Left ventricle myocardium superior (tissue), 1 donor: ENCODE measurements around the gene AHNAK. TPM values are rescaled to one million over a fixed set of nuclear protein-coding genes. Genes with fewer than 3 reads are reported as not detected.
"Not testable (repeated sequence)": the region's sequence is repeated elsewhere in the genome, so short reads cannot be mapped to it uniquely, and the experiment has no call there.

Source experiments
- ATAC-seq: fragments of 200-7000 bp; cut with Tn5 transposase; one replicate; pipeline ENCODE4 v1.9.1; 2020; ENCODE audit warnings: mild to moderate bottlenecking, moderate library complexity
- DNase-seq: peaks from one replicate; pipeline ENCODE4 v3.0.0-alpha.2; 2020
- intact Hi-C: fragments of 100-400 bp; cut with micrococcal nuclease; formaldehyde crosslinking; loops from one replicate; pipeline ENCODE4 v1.11.0; 2022
- total RNA-seq: library from RNA; stranded (reverse); fragmentation: NEBNext Ultra II Directional; extraction: Animal tissue kit (Norgen Biotek cat#: 25700); gene quantifications from one replicate; pipeline ENCODE4 v1.2.1, GENCODE V29; 2021
- donor health status: DM: no; HTN: yes; CAD: no; lungs with severe emphysema.

AHNAK gene
- total RNA-seq, 1 donor from 2014 or later: 354 TPM

DNA sequence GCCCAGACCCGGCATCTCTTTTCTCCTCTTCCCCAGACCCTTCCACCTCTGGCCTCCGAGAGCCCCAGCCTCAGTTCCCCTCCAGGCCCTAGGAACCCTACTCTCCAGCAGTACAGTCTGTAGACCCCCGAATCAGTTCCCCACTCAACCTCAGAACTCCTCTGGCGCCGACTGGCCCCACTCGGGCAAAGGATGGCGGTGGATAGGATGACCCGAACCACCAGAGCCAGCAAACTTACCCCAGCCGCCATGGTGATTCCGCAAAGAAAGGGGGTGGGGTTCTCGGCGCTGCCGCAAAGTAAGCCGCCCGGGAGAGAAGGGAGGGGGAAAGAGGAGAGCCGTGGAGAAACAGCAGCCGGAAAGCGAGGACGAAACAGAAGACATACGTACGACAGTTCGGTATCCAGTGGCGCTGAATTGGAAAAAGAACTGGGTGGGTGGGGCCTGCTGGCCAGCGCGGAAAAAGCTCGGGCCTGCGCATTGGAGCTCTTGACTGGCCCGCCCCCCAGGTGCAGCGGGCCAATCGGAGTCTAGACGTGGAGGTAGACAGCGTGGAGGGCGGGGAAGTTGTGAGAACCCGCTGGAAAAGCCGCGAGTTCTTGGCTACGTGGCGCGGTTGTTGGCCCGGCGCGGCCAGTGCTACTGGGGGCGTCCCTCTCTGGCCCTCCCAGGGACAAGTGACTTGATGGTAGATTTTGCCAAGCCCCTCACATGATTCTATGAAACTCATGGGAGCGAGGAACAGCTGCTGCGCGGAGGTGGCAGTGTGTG is 27.2 kb upstream of the AHNAK start, which contains the start of gene EEF1G:
Gene EEF1G (minus strand): TSS at position 300 of the 771 bp plus-strand sequence. CDS start 49 bp downstream, at position 251.
- ATAC-seq: peak; percentile 96
- intact Hi-C loops: no loop called here

DNA sequence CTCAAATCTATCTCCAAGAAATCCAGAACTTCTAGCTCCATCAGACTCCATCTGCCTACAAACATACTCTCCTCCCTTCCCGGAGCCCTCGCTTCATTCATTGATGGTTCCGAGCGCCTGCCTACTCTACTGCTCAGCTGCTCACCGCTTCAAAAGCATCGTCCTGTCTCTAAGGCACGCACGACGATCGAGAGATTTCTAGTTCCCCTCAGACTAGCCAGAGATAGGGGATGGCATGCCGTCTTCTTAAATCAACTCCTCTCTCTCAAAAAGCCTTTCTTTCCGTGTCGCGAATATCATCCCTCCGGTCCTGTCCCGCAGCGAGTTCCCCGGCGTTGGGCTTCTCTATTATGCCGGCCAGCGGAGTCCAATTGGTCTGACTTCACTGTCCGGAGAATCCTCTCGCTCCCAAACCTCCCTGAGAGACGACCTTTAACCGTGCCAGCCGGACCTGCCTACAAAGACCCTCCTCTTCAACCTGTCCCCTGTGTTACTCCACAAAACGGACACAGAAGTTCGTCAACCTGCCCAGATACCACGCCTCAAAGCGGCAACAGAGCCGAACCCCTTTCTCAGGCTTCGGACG is 26.5 kb upstream of the AHNAK start:
- ATAC-seq: peak; percentile 1
- no peak for DNase-seq
- intact Hi-C loops: no loop called here

More for the DNA sequence above, 27.2 kb upstream of the AHNAK start, which contains the start of gene EEF1G:
- peak; percentile 98 for DNase-seq

DNA sequence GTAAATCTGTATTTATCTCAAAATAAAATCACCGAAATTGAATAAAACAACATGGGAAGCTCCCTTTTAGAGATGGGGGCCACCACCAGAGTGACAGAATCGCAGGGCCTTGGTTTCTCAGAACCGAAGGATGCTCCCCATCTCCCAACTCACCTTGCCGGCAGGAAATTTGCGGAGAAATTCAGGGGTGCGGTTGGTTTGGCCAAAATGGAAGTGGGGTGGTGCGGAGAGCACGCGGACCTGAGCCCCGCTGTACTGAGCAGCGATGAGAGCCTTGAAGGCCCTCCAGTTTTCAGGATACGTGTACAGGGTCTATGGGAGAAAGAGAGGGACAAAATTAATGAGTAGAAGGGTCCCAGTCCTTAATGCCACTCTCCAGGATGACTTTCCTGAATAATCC is 25.8 kb upstream of the AHNAK start:
- DNase-seq: no peak
- intact Hi-C loops: no loop called here

DNA sequence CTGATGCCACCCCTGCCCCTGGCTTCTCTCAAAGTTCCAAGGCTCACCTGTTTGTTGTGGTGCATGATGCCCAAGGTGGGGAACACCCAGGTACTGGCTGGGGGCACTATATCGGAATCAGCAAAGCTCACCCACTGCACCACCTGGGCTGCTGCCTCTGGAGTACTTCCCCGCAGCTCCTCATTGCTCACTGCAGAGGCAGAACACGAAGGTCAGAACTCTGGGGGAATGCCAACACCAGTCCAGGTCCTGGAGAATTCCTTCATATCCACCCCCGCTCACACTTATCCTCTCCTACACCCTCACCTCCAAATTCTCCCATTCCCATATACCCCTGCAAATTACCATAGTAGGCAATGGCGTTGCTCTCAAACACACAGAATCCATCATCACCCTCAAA is 24.9 kb upstream of the AHNAK start:
- intact Hi-C loops: not testable (repeated sequence)

More for the DNA sequence above, 25.8 kb upstream of the AHNAK start:
- ATAC-seq: no peak

DNA sequence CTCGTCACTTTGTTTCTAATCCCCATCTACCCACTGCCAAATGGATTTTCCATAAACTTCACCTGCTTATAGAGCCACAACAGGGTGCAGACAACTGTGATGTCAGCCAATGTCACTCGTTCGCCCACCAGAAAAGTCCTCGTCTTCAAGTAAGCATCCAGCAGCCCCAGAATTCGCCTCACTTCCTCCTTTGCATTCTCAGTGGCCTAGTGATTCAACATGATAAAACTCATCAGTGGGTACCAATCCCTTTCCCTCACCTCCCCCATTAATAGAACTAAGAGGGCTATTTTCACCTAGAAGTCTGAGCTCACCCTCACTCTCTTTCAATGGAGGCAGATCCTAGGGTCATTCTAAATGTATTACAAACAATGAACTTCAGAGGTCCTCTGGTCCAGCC is 24.3 kb upstream of the AHNAK start:
- intact Hi-C loops, ATAC-seq, DNase-seq: not testable (repeated sequence)

More for the DNA sequence above, 24.9 kb upstream of the AHNAK start:
- not testable (repeated sequence) for DNase-seq, ATAC-seq

DNA sequence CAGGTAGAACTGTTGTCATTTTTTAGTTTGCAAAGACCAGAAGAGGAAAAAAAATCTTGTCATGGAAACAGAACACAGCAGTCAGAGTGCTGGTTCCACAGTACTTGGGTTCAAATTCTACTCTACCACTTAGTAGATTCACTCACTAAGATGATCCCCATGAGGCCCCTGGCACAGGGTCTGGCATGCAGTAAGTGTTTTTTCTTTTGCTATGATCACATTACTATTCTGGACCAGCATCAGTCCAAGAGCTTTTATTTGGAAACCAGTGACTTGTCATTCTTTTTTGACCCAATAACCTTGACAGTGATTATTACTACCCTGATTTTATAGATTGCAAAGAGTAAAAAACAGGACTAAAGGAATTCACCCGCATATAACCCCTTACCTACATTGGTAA is 23.0 kb upstream of the AHNAK start:
- ATAC-seq (no peak), DNase-seq (peak; percentile 6)
- intact Hi-C loops: no loop called here

DNA sequence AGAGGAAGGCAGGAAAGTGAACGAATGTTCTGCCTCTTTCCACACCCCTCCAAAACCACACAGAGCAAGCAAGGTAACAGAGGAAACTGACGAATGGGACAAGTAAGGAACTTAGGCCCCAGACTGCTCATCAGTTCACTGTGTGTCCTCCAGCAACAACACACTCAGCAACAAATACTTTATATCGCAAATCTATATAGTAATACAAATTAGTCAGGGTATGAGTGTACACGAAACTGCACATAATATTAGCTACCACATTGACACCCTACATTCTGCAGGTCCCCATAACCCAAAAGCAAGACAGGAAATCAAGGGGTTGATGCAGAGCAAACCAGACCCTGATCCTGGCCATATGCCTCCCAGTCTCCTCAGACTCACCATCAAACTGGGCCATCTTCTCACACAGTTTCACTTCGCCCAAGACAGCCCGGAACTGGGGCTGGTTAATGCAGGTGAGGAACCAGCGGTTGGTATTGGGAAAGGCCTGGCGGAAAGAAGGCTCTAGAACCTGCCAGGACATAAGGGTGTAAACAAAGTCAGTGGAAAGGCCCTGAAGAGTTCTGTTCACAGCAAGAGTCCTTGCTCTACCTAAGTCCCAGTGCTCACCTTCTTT is 20.5 kb upstream of the AHNAK start:
- intact Hi-C loops: no loop called here
- no peak for ATAC-seq
- peak; percentile 8 for DNase-seq

DNA sequence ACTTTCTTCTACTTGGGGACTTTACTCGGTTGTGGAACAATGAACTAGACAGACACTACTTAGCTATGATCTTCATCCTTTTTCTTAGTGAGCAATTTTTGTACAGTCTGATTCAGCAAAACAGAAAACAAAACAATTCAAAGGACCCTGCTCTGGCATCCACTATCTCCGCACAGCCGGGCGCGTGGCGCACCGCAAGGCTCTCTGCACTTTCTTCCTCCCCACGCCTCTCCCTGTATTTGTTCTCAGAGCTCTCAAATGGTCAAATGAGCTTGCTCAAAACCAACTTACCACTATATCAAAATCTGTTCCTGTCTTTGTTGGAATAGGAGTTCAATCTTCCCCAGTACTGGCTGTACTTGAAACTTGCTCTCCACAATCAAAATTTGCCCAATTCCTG is 19.6 kb upstream of the AHNAK start:
- DNase-seq: peak; percentile 6
- ATAC-seq: no peak
- intact Hi-C loops: no loop called here

DNA sequence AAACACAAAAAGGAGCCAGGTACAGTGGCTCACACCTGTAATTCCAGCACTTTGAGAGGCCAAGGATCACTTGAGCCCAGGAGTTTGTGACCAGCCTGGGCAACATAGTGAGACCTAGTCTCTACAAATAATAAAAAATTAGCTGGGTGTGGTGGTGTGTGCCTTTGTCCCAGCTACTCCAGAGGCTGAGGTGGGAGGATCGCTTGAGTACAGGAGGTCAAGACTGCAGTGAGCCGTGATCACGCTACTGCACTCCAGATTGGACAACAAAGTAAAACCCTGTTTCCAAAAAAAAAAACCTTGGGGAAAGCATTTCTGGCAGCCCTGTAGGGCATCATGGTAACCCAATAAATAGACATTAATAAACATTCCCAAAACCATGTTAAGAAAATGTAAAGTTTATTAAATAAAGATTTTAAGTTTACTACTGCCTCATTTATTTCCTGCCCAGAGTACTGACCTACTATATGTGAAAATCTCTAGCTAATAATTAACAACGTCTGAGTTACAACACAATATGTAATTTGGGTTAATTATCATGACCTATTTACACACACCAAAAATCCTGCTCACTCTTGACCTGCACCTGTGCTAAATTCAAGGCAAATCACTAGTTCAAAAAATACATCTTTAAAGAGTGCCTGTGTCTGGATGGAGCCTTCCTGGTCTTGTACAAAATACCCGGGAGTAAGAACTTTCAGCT is 18.6 kb upstream of the AHNAK start:
- DNase-seq (peak; percentile 5), ATAC-seq (no peak)
- intact Hi-C loops: no loop called here

DNA sequence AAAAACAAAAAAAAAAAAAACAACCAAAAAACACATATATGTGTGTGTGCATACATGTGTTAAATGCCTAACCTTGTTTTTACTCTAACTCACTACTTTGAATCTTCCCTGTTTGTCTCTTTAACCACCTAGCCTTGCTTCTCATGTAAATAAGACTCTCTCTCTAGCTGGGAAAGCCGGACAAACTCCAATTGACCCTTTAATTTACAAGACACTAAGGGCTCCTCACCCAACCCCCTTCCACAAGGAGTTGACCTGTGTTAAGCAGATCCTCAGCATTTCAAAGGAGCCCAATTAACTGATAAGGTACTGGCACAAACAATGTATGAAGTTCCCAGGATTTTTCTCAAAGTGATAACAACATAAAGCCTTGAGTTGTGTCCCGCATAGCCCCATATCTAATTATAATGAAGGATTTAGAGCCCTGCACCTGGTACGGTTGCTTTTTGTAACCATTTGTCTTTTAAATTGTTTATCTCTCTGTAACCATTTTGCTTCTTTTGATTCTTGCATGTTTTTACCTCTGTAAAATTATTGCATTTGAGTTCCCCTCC is 15.1 kb upstream of the AHNAK start:
- DNase-seq, intact Hi-C loops, ATAC-seq: not testable (repeated sequence)

DNA sequence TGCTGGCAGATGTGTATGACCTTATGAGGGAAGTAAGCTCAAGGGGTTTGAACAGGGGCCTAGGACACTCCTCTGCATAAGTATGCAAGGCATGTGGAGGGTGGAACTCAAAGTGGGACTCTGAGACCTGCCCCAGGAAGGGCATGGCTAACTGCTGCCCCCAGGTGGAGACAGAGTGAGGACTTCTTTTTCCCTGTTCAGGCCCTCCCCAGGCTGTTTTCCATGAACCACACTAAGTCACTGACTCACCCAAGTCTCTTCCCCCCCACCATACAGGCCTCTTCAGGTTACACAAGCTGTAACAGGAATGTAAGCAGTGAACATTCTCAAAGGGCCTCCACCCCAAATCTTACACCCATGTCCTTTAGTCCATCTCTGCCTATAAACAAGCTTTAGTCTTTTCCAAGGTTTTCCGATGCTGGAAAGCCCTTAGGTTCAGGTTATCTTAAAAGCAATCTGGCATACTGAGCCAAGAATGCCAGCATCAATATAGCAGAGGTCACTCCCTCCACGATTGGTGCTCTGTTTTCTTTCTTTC is 14.0 kb upstream of the AHNAK start:
- DNase-seq: peak; percentile 86
- intact Hi-C loops: no loop called here
- peak; percentile 84 for ATAC-seq

DNA sequence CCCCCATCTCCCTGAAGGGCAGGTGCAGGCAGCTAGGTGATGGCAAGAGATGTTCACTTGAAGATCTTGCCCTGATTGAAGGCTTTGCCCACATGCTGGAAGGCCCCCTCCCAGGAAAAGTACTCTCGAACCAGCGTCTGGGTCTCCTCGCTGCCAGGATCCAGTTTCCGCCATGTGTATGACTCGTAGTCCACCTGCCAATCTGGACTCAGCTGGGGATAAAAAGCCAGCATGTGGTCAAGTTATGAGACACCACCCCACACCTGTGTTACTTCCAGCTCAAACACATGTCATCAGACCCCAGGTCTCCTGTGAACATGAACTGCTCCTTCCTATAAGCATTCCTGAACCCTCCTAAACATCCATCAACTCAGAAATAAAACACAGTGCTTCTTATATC is 13.0 kb upstream of the AHNAK start:
- ATAC-seq: not testable (repeated sequence)
- DNase-seq: peak; percentile 10

DNA sequence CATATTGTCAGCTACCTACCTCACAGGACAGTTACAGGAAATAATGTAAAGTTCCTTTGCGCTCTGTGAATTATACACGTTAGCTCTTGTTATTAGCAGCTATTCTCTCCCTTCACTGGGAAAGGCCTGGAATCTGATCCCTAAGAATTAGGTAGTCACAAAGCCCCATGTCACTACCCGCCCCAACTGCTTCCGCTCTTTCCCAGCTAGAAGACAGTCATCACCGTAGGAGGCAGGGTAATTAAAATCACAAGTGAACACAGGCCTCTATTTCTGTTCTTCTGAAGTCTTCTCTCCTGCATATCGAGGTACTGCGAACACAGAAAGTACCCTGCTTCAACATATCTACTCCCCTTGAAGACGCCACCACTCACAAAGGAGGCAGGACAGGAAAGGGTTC is 12.6 kb upstream of the AHNAK start:
- DNase-seq (no peak), ATAC-seq (no peak)
- intact Hi-C loops: no loop called here

More for the DNA sequence above, 13.0 kb upstream of the AHNAK start:
- intact Hi-C loops: not testable (repeated sequence)

DNA sequence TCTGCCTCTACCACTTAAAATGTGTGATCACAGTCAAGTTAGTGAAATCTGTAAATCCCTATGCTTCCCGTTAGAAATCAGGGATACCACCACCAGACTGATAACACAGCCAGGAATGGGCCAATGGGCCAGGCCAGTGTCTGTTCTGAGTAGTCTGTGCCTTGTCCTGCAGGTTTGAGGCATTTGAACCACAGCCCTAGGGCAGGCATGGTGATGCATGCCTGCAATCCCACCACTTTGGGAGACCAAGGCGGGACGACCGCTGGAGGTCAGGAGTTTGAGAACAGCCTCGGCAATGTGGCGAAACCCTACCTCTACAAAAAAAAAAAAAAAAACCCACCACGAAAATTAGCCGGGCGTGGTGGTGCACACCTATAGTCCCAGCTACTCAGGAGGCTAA is 12.1 kb upstream of the AHNAK start:
- no peak for ATAC-seq
- DNase-seq: peak; percentile 30
- intact Hi-C loops: no loop called here

DNA sequence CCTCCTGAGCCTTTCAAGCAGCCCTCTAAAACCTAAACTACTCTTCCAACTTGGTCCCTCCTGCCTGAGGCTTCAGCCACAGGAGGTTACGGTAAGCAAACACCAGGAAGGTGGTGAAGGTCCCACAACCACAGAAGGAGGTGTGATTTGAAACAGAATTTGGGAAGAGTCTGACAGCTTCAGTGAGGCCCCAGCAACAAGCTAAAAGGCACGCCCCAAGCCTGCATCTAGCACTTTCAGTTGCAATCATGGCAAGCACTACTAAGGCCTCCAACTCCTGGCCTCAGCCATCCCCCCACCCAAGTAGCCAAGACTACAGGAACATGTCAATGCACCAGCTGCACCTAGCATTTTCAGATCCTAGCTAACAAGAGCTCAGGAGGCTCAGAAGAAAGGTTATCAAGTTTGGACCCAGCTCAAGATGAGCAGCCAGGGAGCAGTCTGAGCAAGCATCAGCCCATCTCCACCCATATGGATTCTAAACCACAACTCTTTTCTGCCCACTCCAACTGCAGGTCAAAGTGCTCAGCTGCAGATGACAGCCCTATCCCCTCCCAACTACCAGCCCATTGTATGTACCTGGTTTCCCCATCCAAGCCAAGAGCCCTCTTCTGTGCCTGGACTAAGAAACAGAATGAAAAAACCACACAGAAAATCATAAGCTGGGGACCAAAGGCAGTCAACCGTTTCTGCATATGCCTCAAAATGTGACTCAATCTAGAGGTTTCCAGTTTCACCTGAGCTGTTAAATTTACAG is 10.4 kb upstream of the AHNAK start:
- DNase-seq (no peak), ATAC-seq (no peak)
- intact Hi-C loops: no loop called here

DNA sequence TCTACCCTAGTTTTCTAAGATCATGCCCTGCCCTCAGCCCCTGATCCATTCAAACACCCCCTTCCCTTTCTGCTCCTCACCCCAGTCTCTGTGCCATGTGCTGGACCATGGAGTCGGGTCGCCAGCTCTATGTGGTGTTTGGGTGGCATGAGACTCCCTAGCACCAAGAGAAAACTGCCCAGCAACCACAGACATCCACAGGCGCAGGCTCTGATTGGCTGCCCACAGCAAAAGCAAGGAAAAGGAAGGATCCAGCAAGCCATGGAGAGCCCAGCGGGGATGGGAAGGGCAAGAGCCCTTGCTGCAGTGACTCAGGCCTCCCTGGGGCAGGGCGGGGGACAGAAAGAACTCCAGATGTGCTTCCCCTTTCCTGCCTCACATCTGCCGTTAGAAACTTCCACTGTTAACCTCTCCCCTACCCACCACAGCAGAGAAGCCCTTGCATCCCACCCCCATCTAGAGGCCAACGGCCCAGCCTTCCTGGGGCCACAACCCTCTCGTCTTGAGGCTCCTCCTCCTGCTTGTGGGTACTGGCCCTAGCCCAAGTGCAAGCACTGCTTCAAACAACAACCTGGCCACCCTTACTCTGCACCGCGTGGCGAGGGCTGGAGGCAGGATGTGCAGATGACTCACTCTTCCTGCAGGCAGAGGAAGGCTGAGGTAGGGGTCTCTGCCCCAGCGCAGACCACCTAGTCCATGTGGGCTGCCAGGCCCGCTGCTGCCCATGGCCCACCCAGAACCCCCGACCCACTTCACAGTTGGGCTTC is 9.7 kb upstream of the AHNAK start:
- peak; percentile 90 for DNase-seq
- peak; percentile 63 for ATAC-seq
- intact Hi-C loops: no loop called here

DNA sequence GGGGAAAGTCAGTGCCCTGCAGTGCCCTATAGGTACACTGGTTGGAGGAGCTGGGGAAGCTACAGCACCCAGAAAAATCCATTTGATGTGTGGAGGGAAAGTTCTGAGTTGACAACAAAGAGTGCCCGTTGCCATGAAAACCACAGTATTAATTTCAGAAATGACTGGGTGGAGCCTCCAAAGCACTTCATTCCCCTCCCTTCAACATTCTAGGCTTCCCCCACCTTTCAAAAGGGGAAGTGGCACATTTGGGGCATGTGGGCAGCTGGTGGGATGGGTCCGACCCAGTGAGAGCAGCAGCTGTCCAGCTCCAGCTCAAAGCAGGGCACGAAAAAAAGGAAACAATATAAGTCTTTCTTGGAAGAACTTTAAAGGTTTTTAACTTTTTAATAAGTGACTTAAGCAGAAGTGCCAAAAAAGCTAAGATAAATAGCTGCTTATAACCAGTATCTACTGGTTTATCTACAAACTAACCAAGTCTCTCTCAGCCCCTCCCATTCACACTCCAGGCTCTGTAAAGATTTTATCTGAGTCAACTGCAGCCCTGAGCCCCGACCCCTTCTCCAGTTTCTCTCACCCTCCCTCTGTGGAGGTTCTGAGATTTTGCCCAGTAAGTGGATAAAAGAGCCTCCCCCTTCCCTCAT is 9.0 kb upstream of the AHNAK start:
- peak; percentile 57 for DNase-seq
- peak; percentile 8 for ATAC-seq
- intact Hi-C loops: no loop called here
